HepG2 (cell line): ENCODE measurements around the gene UBL7.

Experiments
- CTCF ChIP-seq: sonication (generic); formaldehyde crosslinking; IDR thresholded peaks from 2 replicates; pipeline ENCODE4 v1.5.0; 2020; ENCODE audit warnings: mild to moderate bottlenecking, missing genetic modification reagents, moderate library complexity
- JUND ChIP-seq: sonication (generic); formaldehyde crosslinking; IDR thresholded peaks from 2 replicates; pipeline ENCODE4 v1.8.0; 2022; ENCODE audit warnings: mild to moderate bottlenecking, missing genetic modification reagents
- MZF1 ChIP-seq: sonication (generic); formaldehyde crosslinking; IDR thresholded peaks from 2 replicates; pipeline ENCODE4 v1.8.1; 2023; ENCODE audit warnings: mild to moderate bottlenecking, missing genetic modification reagents, borderline replicate concordance
- POLR2G ChIP-seq: fragments of 200-400 bp; formaldehyde crosslinking; IDR thresholded peaks from 2 replicates; pipeline ENCODE4 v1.6.1; 2018; ENCODE audit warnings: mild to moderate bottlenecking, low read depth, low read length, moderate library complexity
- ZBTB33 ChIP-seq: sonication (generic); formaldehyde crosslinking; IDR thresholded peaks from 2 replicates; pipeline ENCODE4 v1.4.0; 2020; ENCODE audit warnings: missing genetic modification reagents
- ZNF121 ChIP-seq: sonication (generic); formaldehyde crosslinking; IDR thresholded peaks from 2 replicates; pipeline ENCODE4 v1.5.0; 2020; ENCODE audit warnings: mild to moderate bottlenecking, missing genetic modification reagents
- ZNF75D ChIP-seq: sonication (generic); formaldehyde crosslinking; IDR thresholded peaks from 2 replicates; pipeline ENCODE4 v1.8.1; 2023; ENCODE audit warnings: missing genetic modification reagents, mild to moderate bottlenecking, borderline replicate concordance

DNA sequence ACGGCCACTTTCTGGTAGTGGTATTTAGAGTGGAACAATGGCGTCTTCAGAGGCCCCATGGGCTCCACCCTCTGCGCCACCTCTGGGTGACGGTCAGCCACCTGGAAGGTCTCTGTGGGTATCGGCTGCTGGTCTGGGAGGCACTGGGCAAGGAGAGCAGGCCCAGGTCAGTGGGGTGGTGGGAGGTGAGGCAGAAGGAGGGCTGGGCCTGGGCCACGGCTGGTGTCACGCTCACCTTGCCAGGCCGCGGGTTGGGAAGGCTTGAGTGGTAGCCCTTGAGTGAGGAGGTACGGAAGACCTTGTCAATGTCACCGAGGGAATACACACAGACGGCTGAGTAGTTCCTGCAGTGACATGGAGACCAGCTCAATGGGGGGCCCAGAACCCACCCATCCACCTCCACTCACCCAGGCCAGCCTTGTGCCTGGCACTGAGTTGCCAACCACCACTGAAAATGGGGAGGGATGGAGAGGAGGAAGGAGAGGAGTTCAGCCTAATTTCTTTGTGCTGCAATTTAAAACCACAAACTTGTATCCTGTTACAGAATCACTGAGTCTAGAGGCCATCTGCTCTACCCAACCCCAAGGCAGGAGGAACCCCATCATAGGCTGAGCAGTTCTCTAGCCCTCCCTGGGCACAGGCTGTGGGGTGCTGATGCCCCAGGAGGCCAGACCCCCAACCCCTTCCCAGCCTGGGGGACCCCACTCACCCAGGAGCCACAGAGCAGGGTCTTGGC lies 46.2 kb downstream of the UBL7 start:
- no peak for TF ChIP-seq ZBTB33 (CRISPR knock-in tag)
- TF ChIP-seq JUND (CRISPR knock-in tag) = no peak
- TF ChIP-seq ZNF75D (CRISPR knock-in tag) = no peak
- TF ChIP-seq POLR2G = no peak
- TF ChIP-seq MZF1 = no peak
- TF ChIP-seq CTCF (CRISPR knock-in tag) = no peak
- TF ChIP-seq ZNF121 = no peak
